Measurements from ENCODE around the gene NXN. TPM values are rescaled to one million over a fixed set of nuclear protein-coding genes. Genes with fewer than 3 reads are reported as not detected.
A peak's percentile ranks its signal among the peaks of the same experiment; 100 is the strongest.
"Not testable (repeated sequence)": the region's sequence is repeated elsewhere in the genome, so short reads cannot be mapped to it uniquely, and the experiment has no call there.

NXN gene
- total RNA-seq, 1 experiment from 2014 or later: 20.8 TPM

DNA sequence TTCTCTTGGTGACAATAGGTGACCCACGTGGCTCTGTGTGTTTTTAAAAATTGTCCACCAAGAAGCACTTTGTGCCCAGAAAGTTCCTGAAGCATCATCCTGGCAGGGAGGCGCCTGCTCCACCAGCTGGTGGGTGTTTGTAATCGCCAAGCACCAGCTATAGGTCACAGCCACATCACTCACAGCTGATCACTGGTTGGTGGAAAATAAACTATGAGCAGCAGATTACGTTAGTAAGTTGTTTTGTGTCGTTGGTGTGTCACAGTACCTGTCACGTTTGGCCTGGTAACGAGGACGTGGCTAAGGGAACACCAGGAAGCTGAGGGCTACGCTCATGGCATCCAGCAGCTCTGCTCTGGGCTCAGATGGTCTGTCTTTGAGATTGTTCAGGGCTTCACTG is 187.3 kb downstream of the NXN start:
- intact Hi-C loops (cut with micrococcal nuclease): no loop called here
- no peak for DNase-seq
- no peak overlapping the region for H3K4me2 ChIP-seq (ENCODE audit: low read length)
- no peaks in the 10 kb centered on the region; the same call in 1 of the 2 replicates for H3K36me3 ChIP-seq (ENCODE audit: low read depth, low read length)
- H3K27me3 ChIP-seq (ENCODE audit: low read length): no peaks in the 10 kb centered on the region
- no peak overlapping the region for H3K4me3 ChIP-seq (ENCODE audit: low read length)
- ChIA-PET CTCF (interaction anchor here (0.6 kb wide), 1 partner anchor 74 kb away, joined by 3 read pairs; no protein-coding TSS in a partner anchor), POLR2A (ENCODE audit: unreplicated experiment) (no interaction called here)
- H3K9ac ChIP-seq (ENCODE audit: low read length): no peak overlapping the region
- no TSS peak for BruUV-seq (replicated peaks)
- TF ChIP-seq CTCF (conservative IDR thresholded peaks at IDR 0.05; ENCODE audit: low read depth, low read length): peak; percentile 22; the same call in 1 of the 2 replicates
- no peak for TF ChIP-seq EZH2 (IDR thresholded peaks at IDR 0.05; ENCODE audit: low read length, unreplicated experiment)
- no peak for TF ChIP-seq EZH2phosphoT487 (IDR thresholded peaks at IDR 0.05; ENCODE audit: borderline replicate concordance, low read length)
- H3K79me2 ChIP-seq (ENCODE audit: low read length): no peaks in the 10 kb centered on the region
- no peaks in the 10 kb centered on the region for H3F3A ChIP-seq (ENCODE audit: low read length, unreplicated experiment)
- H3K4me1 ChIP-seq (ENCODE audit: insufficient read depth, low read length): peaks cover 9% of the 10 kb centered on the region
- no peaks in the 10 kb centered on the region for H3K9me2 ChIP-seq (replicated peaks; ENCODE audit: low read length)
- no peaks in the 10 kb centered on the region for H3K9me3 ChIP-seq (ENCODE audit: low read length)
- no peaks in the 10 kb centered on the region for H4K20me1 ChIP-seq (ENCODE audit: low read length)
- H3K27ac ChIP-seq (ENCODE audit: low read length): no peak overlapping the region
- no peak overlapping the region for H2AFZ ChIP-seq (ENCODE audit: low read length)
- no peak for ATAC-seq

DNA sequence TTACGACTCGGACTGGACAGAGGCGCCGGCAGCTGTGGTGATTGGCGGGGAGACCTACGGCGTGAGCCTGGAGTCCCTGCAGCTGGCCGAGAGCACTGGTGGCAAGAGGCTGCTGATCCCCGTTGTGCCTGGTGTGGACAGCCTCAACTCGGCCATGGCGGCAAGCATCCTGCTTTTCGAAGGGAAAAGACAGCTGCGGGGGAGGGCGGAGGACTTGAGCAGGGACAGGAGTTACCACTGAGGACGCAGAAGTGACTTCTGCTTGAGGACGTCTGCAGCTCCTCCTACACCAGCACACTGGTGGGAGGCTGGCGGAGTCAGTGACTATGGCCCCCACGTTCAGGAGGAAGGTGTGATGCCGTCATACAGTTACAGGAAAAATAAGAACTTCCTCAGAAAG is 187.7 kb downstream of the NXN start:
- intact Hi-C loops (cut with micrococcal nuclease): no loop called here
- H3K27ac ChIP-seq (ENCODE audit: low read length): no peak overlapping the region
- BruUV-seq (replicated peaks): TSS peak; percentile 22

GRCh38 chr17:790874-791247 is 188.7 kb downstream of the NXN start:
- H3K27me3 ChIP-seq (ENCODE audit: low read length); H3K9ac ChIP-seq (ENCODE audit: low read length); BruUV-seq (replicated peaks); POLR2A ChIA-PET (ENCODE audit: unreplicated experiment); H3K9me2 ChIP-seq (replicated peaks; ENCODE audit: low read length); H4K20me1 ChIP-seq (ENCODE audit: low read length); intact Hi-C loops (cut with micrococcal nuclease); H3K4me1 ChIP-seq (ENCODE audit: insufficient read depth, low read length); CTCF ChIA-PET; H2AFZ ChIP-seq (ENCODE audit: low read length); H3K36me3 ChIP-seq (ENCODE audit: low read depth, low read length); H3K27ac ChIP-seq (ENCODE audit: low read length); H3K9me3 ChIP-seq (ENCODE audit: low read length); H3K4me3 ChIP-seq (ENCODE audit: low read length); H3K4me2 ChIP-seq (ENCODE audit: low read length); H3K79me2 ChIP-seq (ENCODE audit: low read length); H3F3A ChIP-seq (ENCODE audit: low read length, unreplicated experiment); ATAC-seq; DNase-seq: not testable (repeated sequence)

More for the DNA sequence above, 187.7 kb downstream of the NXN start:
- Histone ChIP-seq H3K4me3 (ENCODE audit: low read length) (no peak overlapping the region), H3K9ac (ENCODE audit: low read length) (no peak overlapping the region), H4K20me1 (ENCODE audit: low read length) (no peaks in the 10 kb centered on the region), H3K79me2 (ENCODE audit: low read length) (no peaks in the 10 kb centered on the region), H3K9me3 (ENCODE audit: low read length) (no peaks in the 10 kb centered on the region), H3K36me3 (ENCODE audit: low read depth, low read length) (no peaks in the 10 kb centered on the region; the same call in 1 of the 2 replicates), H3F3A (ENCODE audit: low read length, unreplicated experiment) (no peaks in the 10 kb centered on the region), H2AFZ (ENCODE audit: low read length) (no peak overlapping the region), H3K27me3 (ENCODE audit: low read length) (no peaks in the 10 kb centered on the region), H3K4me1 (ENCODE audit: insufficient read depth, low read length) (peaks cover 9% of the 10 kb centered on the region), H3K9me2 (replicated peaks; ENCODE audit: low read length) (no peaks in the 10 kb centered on the region), H3K4me2 (ENCODE audit: low read length) (no peak overlapping the region)
- no peak for ATAC-seq
- TF ChIP-seq EZH2phosphoT487 (IDR thresholded peaks at IDR 0.05; ENCODE audit: borderline replicate concordance, low read length) (no peak), EZH2 (IDR thresholded peaks at IDR 0.05; ENCODE audit: low read length, unreplicated experiment) (no peak), CTCF (conservative IDR thresholded peaks at IDR 0.05; ENCODE audit: low read depth, low read length) (no peak)
- no peak for DNase-seq
- CTCF ChIA-PET: interaction anchor here (0.6 kb wide), 1 partner anchor 74 kb away, joined by 3 read pairs; no protein-coding TSS in a partner anchor
- POLR2A ChIA-PET (ENCODE audit: unreplicated experiment): no interaction called here

- DNase-seq; H3K4me1 ChIP-seq (ENCODE audit: insufficient read depth, low read length); ATAC-seq; H3K36me3 ChIP-seq (ENCODE audit: low read depth, low read length); H3K9me3 ChIP-seq (ENCODE audit: low read length); H4K20me1 ChIP-seq (ENCODE audit: low read length); CTCF ChIA-PET; H3K4me3 ChIP-seq (ENCODE audit: low read length); intact Hi-C loops (cut with micrococcal nuclease); H3K79me2 ChIP-seq (ENCODE audit: low read length); H3K4me2 ChIP-seq (ENCODE audit: low read length); H3K27me3 ChIP-seq (ENCODE audit: low read length); H3K9me2 ChIP-seq (replicated peaks; ENCODE audit: low read length); H2AFZ ChIP-seq (ENCODE audit: low read length); H3F3A ChIP-seq (ENCODE audit: low read length, unreplicated experiment); H3K9ac ChIP-seq (ENCODE audit: low read length); BruUV-seq (replicated peaks); H3K27ac ChIP-seq (ENCODE audit: low read length); POLR2A ChIA-PET (ENCODE audit: unreplicated experiment): not testable (repeated sequence)
Measured at GRCh38 chr17:789931-790873, 189.4 kb downstream of the NXN start.
